Medulla oblongata (tissue), 1 donor: ENCODE data around the gene GFAP.
A peak's percentile ranks its signal among the peaks of the same experiment; 100 is the strongest.

ENCODE experiments used
- DNase-seq: peaks from one replicate; pipeline ENCODE4 v3.0.0-alpha.2; 2015; ENCODE audit errors: extremely low spot score

Gene GFAP

GRCh38 chr17:44901411-44901921 lies 13.8 kb downstream of the GFAP start:
- peak; percentile 9 for DNase-seq

GRCh38 chr17:44900894-44901293 lies 14.4 kb downstream of the GFAP start:
- peak; percentile 46 for DNase-seq

GRCh38 chr17:44899074-44899782 lies 16.1 kb downstream of the GFAP start, which contains the start of gene EFTUD2:
Gene EFTUD2, minus strand, starts transcription at chr17:44899445. Its CDS starts 4,924 bp downstream, at chr17:44894521.
- DNase-seq, result peak; percentile 91

- no peak for DNase-seq
These were observed 16.6 kb downstream of the GFAP start for GRCh38 chr17:44898768-44899073.

GRCh38 chr17:44894642-44895041 lies 20.7 kb downstream of the GFAP start:
- no peak for DNase-seq

- no peak for DNase-seq
These were observed 23.1 kb downstream of the GFAP start for GRCh38 chr17:44892250-44892649.

GRCh38 chr17:44889003-44889402 lies 26.3 kb downstream of the GFAP start:
- no peak for DNase-seq

- DNase-seq, result peak; percentile 13
These were observed 27.0 kb downstream of the GFAP start for GRCh38 chr17:44887971-44888954.

GRCh38 chr17:44887016-44887415 lies 28.3 kb downstream of the GFAP start:
- no peak for DNase-seq

GRCh38 chr17:44884941-44885340 lies 30.4 kb downstream of the GFAP start:
- DNase-seq, result no peak

GRCh38 chr17:44881145-44881544 lies 34.2 kb downstream of the GFAP start:
- no peak for DNase-seq

GRCh38 chr17:44880062-44880461 lies 35.2 kb downstream of the GFAP start:
- DNase-seq, result no peak

GRCh38 chr17:44879376-44879775 lies 35.9 kb downstream of the GFAP start:
- no peak for DNase-seq

GRCh38 chr17:44878627-44879221 lies 36.6 kb downstream of the GFAP start:
- peak; percentile 24 for DNase-seq

GRCh38 chr17:44877121-44877520 lies 38.2 kb downstream of the GFAP start:
- DNase-seq, result no peak

GRCh38 chr17:44875761-44876160 lies 39.5 kb downstream of the GFAP start:
- no peak for DNase-seq

GRCh38 chr17:44872131-44872768 lies 43.0 kb downstream of the GFAP start:
- DNase-seq, result no peak

GRCh38 chr17:44871556-44871955 lies 43.7 kb downstream of the GFAP start:
- no peak for DNase-seq

GRCh38 chr17:44867841-44868240 lies 47.5 kb downstream of the GFAP start:
- DNase-seq, result no peak

- DNase-seq, result no peak
These were observed 49.4 kb downstream of the GFAP start for GRCh38 chr17:44865931-44866330.

- DNase-seq, result peak; percentile 77
These were observed 50.1 kb downstream of the GFAP start for GRCh38 chr17:44865231-44865660.

- DNase-seq, result no peak
These were observed 50.5 kb downstream of the GFAP start for GRCh38 chr17:44864831-44865230.
